HG03575 (cell line): Measurements from ENCODE around the gene PPM1B.
"Not testable (repeated sequence)": the region's sequence is repeated elsewhere in the genome, so short reads cannot be mapped to it uniquely, and the experiment has no call there.

Experiments
- ATAC-seq: cut with Tn5 transposase; IDR thresholded peaks from one replicate; pipeline ENCODE4 v1.9.1; 2021; ENCODE audit not compliant: unreplicated experiment, insufficient number of reproducible peaks, low FRiP score; ENCODE audit errors: extremely low read depth

The PPM1B gene

DNA sequence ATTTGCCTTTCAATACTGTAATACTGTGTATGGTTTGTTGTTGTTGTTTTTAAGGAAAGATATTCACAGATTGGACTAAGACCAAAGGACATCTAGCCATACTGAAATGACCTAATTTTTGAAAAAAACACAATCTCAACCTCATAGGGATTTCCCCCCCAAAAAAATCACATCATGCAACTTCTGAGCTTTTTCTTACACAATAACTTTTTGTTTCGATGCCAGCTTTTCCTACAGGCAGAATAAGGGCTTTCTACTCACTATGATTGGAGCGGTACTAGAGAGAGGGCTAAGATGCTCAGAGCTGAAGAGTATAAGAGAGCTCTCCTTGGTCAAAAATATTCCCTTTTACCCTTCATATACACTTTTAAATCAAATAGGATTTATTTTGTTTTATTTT lies 74.2 kb downstream of the PPM1B start:
- no peak for ATAC-seq

GRCh38 chr2:44244135-44244871 lies 75.6 kb downstream of the PPM1B start:
- ATAC-seq: no peak

DNA sequence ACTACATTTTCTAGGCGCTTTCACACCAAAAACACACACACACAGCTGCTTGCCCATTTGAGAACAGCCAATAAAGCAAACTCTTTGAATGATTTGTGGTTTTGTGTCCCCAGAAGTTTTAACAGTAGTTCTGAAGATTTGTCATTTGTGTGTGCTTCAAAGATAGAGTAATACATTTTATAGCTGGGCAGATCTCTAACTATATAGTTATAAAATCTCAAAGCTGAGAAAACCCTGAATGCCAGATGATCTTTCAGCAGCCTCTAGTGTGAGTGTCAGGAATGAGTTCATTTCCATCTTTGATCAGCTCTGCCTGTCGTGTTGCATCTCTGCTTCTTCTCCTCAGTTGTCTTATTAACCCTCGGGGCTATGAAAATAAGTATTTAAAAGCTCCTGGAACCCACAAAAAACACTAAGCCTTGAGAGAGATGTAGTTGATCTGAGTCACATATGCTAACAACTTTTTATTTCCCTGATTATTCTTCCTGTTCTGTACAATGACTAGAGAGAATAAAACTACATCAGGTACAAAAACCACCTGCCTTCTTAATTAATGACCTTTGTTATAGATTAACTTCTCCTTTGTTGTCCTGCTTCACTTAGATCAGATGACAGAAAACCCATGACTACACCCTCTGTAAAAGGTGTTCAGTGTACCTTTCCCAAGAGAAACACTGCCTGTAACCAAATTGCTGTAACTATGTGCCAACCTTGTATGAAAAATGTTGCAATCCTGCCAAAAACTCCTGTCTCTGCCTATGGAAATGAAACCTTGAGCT lies 76.6 kb downstream of the PPM1B start:
- ATAC-seq: no peak

- no peak for ATAC-seq
Observed at GRCh38 chr2:44246436-44246835, 77.8 kb downstream of the PPM1B start.

DNA sequence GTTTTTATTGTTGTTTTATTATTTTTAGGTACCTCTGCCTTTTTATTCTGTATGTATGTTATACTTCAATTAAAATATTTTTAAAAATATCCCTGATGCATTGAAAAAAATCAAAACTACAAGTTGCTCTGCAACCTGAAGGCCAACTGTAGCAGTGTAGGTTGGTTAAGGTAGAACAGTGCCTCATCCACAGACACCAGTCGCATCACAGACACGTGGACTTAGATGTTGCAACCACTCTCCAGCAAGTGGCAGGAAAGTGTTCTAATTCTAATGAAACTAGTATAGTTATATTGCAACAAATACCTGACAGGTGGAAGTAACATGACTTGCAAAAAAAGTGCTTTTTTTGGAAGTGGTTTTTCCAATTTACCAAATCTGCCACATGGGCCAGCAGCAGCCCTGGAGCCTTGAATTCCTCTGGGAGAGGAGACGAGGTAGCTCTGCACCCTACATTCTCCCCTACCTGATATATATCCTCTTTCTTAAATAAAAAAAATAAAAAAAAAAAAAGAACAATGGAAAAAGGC lies 78.2 kb downstream of the PPM1B start:
- ATAC-seq: no peak

GRCh38 chr2:44247924-44248323 lies 79.2 kb downstream of the PPM1B start:
- ATAC-seq: no peak

DNA sequence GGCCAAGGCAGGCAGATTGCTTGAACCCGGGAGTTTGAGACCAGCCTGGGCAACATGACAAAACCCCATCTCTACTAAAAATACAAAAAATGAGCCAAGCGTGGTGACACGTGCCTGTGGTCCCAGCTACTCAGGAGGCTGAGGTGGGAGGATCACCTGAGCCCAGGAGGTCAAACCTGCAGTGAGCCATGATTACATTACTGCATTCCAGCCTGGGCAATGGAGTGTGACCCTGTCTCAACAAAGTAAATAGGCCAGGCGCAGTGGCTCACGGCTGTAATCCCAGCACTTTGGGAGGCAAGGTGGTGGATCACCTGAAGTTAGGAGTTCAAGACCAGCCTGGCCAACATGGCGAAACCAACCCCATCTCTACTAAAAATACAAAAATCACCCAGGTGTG lies 80.6 kb downstream of the PPM1B start:
- not testable (repeated sequence) for ATAC-seq

GRCh38 chr2:44250376-44250775 lies 81.7 kb downstream of the PPM1B start:
- ATAC-seq: no peak

GRCh38 chr2:44254023-44254422 lies 85.3 kb downstream of the PPM1B start:
- no peak for ATAC-seq

DNA sequence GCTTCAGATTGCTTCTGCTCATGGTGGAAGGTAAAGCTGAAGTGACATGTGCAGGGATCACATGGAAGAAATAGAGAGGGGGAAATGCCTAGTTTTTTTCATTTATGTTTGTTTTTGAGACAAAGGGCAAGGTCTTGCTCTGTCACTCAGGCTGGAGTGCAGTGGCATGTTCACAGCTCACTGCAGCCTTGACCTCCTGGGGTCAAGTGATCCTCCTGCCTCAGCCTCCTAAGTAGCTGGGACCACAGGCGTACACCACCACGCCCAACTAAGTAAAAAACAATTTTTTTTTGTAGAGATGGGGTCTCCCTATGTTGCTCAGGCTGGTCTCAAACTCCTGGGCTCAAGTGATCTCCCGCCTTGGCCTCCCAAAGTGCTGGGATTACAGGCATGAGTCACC lies 87.0 kb downstream of the PPM1B start:
- ATAC-seq: not testable (repeated sequence)

- ATAC-seq: not testable (repeated sequence)
Observed at GRCh38 chr2:44257802-44258201, 89.1 kb downstream of the PPM1B start.

DNA sequence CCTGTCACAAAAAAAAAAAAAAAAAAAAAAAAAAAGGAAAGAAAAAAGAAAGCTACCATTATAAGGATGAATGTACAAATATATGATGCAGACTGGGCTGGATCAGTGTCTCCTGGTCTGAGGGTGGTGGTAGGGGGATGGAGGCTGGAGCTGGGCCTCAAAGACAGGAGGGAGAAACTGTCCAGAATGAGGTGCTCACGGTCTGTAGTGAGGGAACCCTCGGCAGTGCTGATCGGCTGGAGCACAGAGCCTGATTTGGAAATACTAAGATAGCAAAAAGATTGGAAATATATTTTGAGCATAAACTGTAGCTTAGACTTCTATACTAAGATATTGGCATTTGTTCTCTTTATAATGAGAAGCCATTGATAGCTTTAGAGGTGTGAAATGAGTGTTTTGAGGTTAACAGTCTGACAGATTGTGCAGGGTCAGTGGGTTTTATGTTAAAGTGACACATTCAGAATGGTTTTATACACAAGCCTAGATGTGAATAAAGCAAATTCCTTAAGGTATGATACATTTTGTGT lies 98.7 kb downstream of the PPM1B start:
- ATAC-seq: no peak

DNA sequence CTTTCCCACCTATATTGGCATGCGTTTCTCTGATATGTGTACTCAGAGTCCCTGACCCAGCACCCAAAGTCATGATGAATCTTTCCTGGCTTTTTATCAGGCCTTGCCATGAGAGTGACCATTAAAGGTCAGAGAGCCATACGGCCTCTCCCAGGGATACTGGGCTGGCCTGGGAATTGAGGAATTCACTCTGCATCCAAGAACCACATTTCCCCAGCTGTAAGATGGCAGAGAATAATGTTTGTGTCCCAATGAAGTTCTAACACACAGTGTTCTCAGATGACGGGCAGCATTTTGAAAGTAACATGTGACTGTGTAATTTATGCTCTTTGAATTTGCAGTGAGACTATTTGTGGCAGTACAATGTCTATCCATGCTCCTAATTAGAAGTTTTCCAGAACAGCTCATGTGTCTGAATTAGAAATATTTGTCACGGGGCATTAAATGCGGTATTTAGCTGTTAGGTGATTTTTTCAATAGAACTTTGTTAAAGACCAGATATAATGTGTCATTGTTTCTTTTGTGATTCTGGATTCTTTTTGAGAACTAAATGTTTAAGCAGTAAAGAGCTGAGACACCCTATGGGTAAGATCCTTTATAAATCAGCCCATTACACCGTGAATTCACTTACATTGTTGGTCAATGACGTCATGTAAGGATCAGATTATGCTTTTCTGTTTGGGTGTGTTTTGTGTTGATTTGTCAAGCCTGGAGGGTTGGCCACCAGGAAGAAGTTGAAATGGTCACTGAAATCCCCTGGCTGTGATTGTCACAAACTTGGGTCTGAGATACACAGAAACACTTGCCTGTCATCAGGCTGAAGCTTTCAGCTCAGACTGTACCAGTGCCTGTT lies 99.3 kb downstream of the PPM1B start:
- ATAC-seq: no peak

DNA sequence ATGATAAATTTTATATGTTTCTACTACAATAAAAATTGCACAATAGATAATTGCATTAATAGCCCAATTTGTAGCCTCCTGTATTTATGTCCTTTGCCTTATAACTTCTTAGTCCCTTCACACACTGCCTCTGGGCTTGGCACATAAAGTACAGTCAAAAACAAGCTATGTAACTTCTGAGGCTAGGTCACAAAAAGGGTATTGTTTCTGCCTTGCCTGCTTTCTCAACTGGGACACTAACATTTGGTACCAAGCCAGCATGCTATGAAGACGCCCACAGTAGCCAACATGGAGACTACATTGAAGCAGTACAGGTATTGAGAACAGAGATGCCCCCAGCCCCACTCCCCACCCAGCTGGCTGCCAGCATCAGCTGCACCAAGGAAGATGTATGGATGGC lies 101.2 kb downstream of the PPM1B start:
- no peak for ATAC-seq

- ATAC-seq: no peak
Observed at GRCh38 chr2:44271296-44271695, 102.6 kb downstream of the PPM1B start.

- ATAC-seq: no peak
Observed at GRCh38 chr2:44273076-44273475, 104.4 kb downstream of the PPM1B start.

- no peak for ATAC-seq
Observed at GRCh38 chr2:44273596-44273995, 104.9 kb downstream of the PPM1B start.

- no peak for ATAC-seq
Observed at GRCh38 chr2:44275927-44276303, 107.2 kb downstream of the PPM1B start.

DNA sequence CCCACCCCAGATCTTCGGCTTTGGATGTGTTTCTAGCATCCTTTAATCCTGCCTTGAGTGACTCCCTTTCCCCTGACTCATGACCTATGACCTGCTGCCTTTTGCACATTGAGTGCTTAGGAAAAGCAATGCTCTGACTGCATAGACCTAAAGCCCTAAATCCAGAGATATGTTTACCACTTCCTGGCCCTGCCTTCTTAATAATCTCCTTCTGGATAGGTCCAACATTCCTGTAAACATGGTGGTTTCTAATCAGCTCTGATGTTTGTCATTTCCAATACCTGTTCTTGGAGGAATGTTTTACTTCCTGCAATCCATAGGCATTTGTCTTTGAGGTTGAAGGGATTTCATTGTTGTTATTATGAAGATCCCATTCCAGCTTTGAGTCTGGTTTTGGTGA lies 108.9 kb downstream of the PPM1B start:
- no peak for ATAC-seq
